ENCODE results near the gene CSNK2A2.

The CSNK2A2 gene

DNA sequence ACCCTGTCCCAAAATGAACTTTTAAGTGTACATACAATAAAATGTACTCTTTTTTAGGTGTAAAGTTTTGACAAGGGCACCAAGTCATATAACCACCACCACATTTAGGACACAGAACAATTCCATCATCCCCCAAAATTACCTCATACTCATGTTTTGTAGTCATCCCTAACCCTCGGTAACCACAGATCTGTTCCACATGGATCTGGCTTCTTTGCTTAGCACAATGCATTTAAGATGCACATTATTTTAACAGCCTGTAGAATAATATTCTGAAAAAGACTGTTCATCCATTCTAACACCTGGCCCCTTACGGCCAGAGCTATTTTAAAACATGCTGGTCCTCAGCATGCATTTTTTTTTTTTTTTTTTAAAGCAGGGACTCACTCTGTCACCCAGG lies 43.6 kb downstream of the CSNK2A2 start:
- Histone ChIP-seq H3K27me3 (ENCODE audit: insufficient read depth, low read depth, severe bottlenecking) (no peaks in the 10 kb centered on the region), H3K9me3 (ENCODE audit: severe bottlenecking) (no peaks in the 10 kb centered on the region), H3K4me3 (ENCODE audit: low read depth, low read length) (no peak overlapping the region), H3K36me3 (no peaks in the 10 kb centered on the region; the same call in 1 of the 2 replicates), H3K27ac (no peak overlapping the region)
- TF ChIP-seq CTCF (IDR thresholded peaks at IDR 0.05; ENCODE audit: low read depth, low read length), result no peak
- no peak for DNase-seq

- DNase-seq, result no peak
- Histone ChIP-seq H3K27me3 (ENCODE audit: insufficient read depth, low read depth, severe bottlenecking) (no peaks in the 10 kb centered on the region), H3K27ac (no peak overlapping the region), H3K9me3 (ENCODE audit: severe bottlenecking) (no peaks in the 10 kb centered on the region), H3K4me3 (ENCODE audit: low read depth, low read length) (no peak overlapping the region), H3K36me3 (no peaks in the 10 kb centered on the region)
- TF ChIP-seq CTCF (IDR thresholded peaks at IDR 0.05; ENCODE audit: low read depth, low read length), result no peak
These were observed 45.5 kb downstream of the CSNK2A2 start for GRCh38 chr16:58152246-58152868.

DNA sequence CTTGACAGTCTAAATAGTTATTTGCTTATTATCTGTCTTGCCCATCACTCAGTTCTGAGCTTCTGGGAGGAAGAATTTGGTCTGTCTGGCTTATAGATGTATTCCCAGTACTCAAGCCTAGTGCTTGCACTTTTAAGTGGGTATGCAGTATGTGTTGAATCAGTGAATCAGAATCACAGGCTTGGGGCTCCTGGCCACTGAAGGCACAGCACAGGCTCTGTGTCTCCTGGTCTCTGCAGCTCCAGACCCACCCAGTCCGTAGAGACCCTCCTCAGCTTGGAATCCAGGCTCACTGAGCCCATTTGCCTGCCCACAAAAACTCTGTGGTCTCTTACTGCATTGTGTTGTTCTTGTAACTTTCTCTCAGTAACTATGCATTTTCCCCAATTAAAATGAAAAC lies 49.4 kb downstream of the CSNK2A2 start:
- no peak overlapping the region for H3K27ac ChIP-seq
- no peaks in the 10 kb centered on the region for H3K27me3 ChIP-seq (ENCODE audit: insufficient read depth, low read depth, severe bottlenecking)
- H3K9me3 ChIP-seq (ENCODE audit: severe bottlenecking), result no peaks in the 10 kb centered on the region
- TF ChIP-seq CTCF (IDR thresholded peaks at IDR 0.05; ENCODE audit: low read depth, low read length), result no peak
- no peak overlapping the region for H3K4me3 ChIP-seq (ENCODE audit: low read depth, low read length)
- no peak for DNase-seq
- no peaks in the 10 kb centered on the region for H3K36me3 ChIP-seq

GRCh38 chr16:58148099-58148498 lies 49.8 kb downstream of the CSNK2A2 start:
- no peak overlapping the region for H3K27ac ChIP-seq
- TF ChIP-seq CTCF (IDR thresholded peaks at IDR 0.05; ENCODE audit: low read depth, low read length), result no peak
- H3K36me3 ChIP-seq, result no peaks in the 10 kb centered on the region
- H3K4me3 ChIP-seq (ENCODE audit: low read depth, low read length), result no peak overlapping the region
- H3K9me3 ChIP-seq (ENCODE audit: severe bottlenecking), result no peaks in the 10 kb centered on the region
- no peaks in the 10 kb centered on the region for H3K27me3 ChIP-seq (ENCODE audit: insufficient read depth, low read depth, severe bottlenecking)
- DNase-seq, result no peak

GRCh38 chr16:58138852-58139251 lies 59.1 kb downstream of the CSNK2A2 start:
- no peak for DNase-seq
- Histone ChIP-seq H3K27me3 (ENCODE audit: insufficient read depth, low read depth, severe bottlenecking) (no peaks in the 10 kb centered on the region), H3K36me3 (no peaks in the 10 kb centered on the region), H3K9me3 (ENCODE audit: severe bottlenecking) (peaks cover 4% of the 10 kb centered on the region), H3K27ac (no peak overlapping the region), H3K4me3 (ENCODE audit: low read depth, low read length) (no peak overlapping the region)
- TF ChIP-seq CTCF (IDR thresholded peaks at IDR 0.05; ENCODE audit: low read depth, low read length), result no peak

- DNase-seq, result no peak
- no peak for TF ChIP-seq CTCF (IDR thresholded peaks at IDR 0.05; ENCODE audit: low read depth, low read length)
- H3K4me3 ChIP-seq (ENCODE audit: low read depth, low read length), result no peak overlapping the region
- H3K36me3 ChIP-seq, result no peaks in the 10 kb centered on the region
- H3K27ac ChIP-seq, result no peak overlapping the region
- H3K9me3 ChIP-seq (ENCODE audit: severe bottlenecking), result peaks cover 4% of the 10 kb centered on the region
- H3K27me3 ChIP-seq (ENCODE audit: insufficient read depth, low read depth, severe bottlenecking), result no peaks in the 10 kb centered on the region
These were observed 60.3 kb downstream of the CSNK2A2 start for GRCh38 chr16:58137581-58137980.

Data from WERI-Rb-1 (cell line).